Body of pancreas (tissue), 4 donors: ENCODE measurements around the gene ST8SIA4. TPM values are rescaled to one million over a fixed set of nuclear protein-coding genes. Genes with fewer than 3 reads are reported as not detected.
A peak's percentile ranks its signal among the peaks of the same experiment; 100 is the strongest.

Experiments used
- ATAC-seq: fragments of 150-250 bp; one replicate; pipeline ENCODE4 v1.9.1; 2016
- DNase-seq, 4 donors: peaks; one replicate each; pipeline ENCODE4 v3.0.0-alpha.2; 2019
- H3K27ac ChIP-seq, 4 donors: fragments of 200-600 bp; sonication (generic); 1 replicate in 3 of 4; 2 replicates in 1 of 4; pipeline versions ENCODE4 v1.5.1 to v1.6.1; 2016 to 2019; ENCODE audit warnings: mild to moderate bottlenecking in 1 of 4, mixed read lengths in 1 of 4, moderate library complexity in 1 of 4
- H3K27me3 ChIP-seq, 2 donors: fragments of 200-600 bp; sonication (generic); one replicate each; pipeline ENCODE4 v1.6.0; 2016; ENCODE audit warnings: mild to moderate bottlenecking in 1 of 2
- H3K36me3 ChIP-seq, 2 donors: fragments of 200-600 bp; sonication (generic); replicated peaks in 1 of 2; 2 replicates each; pipeline ENCODE4 v1.5.1; 2016; ENCODE audit warnings: low read depth in 2 of 2; ENCODE audit not compliant: insufficient read depth in 1 of 2
- H3K4me1 ChIP-seq: fragments of 200-600 bp; sonication (generic); one replicate; pipeline ENCODE4 v1.6.0; 2016
- H3K4me3 ChIP-seq, 2 donors: fragments of 200-600 bp; sonication (generic); 1 replicate in 1 of 2; 2 replicates in 1 of 2; pipeline ENCODE4 v1.5.1; 2016 to 2019
- H3K9me3 ChIP-seq, 3 donors: fragments of 200-600 bp; sonication (generic); 1 replicate in 2 of 3; 2 replicates in 1 of 3; pipeline ENCODE4 v1.5.1; 2016
- CTCF ChIP-seq, 7 experiments: fragments of 450-650 bp in 4 of 7; fragments of 200-600 bp in 3 of 7; sonication (generic) in 3 of 7; IDR thresholded peaks; one replicate each; pipeline ENCODE4 v1.5.1; 2016 to 2019; ENCODE audit warnings: antibody characterized with exemption in 7 of 7
- POLR2A ChIP-seq, 3 donors: fragments of 450-650 bp; IDR thresholded peaks; one replicate each; pipeline ENCODE4 v1.6.1; 2016; ENCODE audit warnings: antibody characterized with exemption in 3 of 3, mild to moderate bottlenecking in 2 of 3
- WGBS, 2 donors: methylation state at CpG; one replicate each; pipeline ENCODE4 v1.1.5; 2017; 5-methylcytosine and 5-hydroxymethylcytosine counted together
- intact Hi-C: fragments of 100-400 bp; cut with DNase I; formaldehyde crosslinking; loops from one replicate; pipeline ENCODE4 v1.15.1; 2023
- total RNA-seq, 2 donors: library from RNA; depleted of rRNA; stranded (reverse); fragments of >200 nt; gene quantifications; one replicate each; pipeline ENCODE4 v1.1.0, GENCODE V29; 2016

Gene ST8SIA4
- total RNA-seq, 2 donors from 2014 or later: 0.66 to 2.1 TPM

- WGBS, 2 donors: 80 to 91% methylated on average over 5 of the region's 5 CpGs
- no peak for ATAC-seq
Measured at GRCh38 chr5:100775533-100775855, 127.6 kb downstream of the ST8SIA4 start.

GRCh38 chr5:100772548-100772947 lies 130.5 kb downstream of the ST8SIA4 start:
- ATAC-seq: no peak
- DNase-seq: no peak
- H3K27ac ChIP-seq: no peak overlapping the region
- H3K9me3 ChIP-seq: no peaks in the 10 kb centered on the region
- TF ChIP-seq CTCF (IDR thresholded peaks at IDR 0.05) (no peak), POLR2A (IDR thresholded peaks at IDR 0.05) (no peak)
- intact Hi-C loops: no loop called here
- H3K4me3 ChIP-seq: no peak overlapping the region
- H3K4me1 ChIP-seq: no peaks in the 10 kb centered on the region
- no peaks in the 10 kb centered on the region for H3K36me3 ChIP-seq
- WGBS, 2 donors: 56 to 69% methylated on average over 2 of the region's 2 CpGs
- H3K27me3 ChIP-seq: no peaks in the 10 kb centered on the region

More at GRCh38 chr5:100775533-100775855, 127.6 kb downstream of the ST8SIA4 start:
- DNase-seq: no peak
- no peaks in the 10 kb centered on the region for H3K36me3 ChIP-seq
- no peaks in the 10 kb centered on the region for H3K27me3 ChIP-seq
- TF ChIP-seq CTCF (IDR thresholded peaks at IDR 0.05) (no peak), POLR2A (IDR thresholded peaks at IDR 0.05) (no peak)
- H3K27ac ChIP-seq: no peak overlapping the region
- no peaks in the 10 kb centered on the region for H3K4me1 ChIP-seq
- no peak overlapping the region for H3K4me3 ChIP-seq
- intact Hi-C loops: no loop called here
- no peaks in the 10 kb centered on the region for H3K9me3 ChIP-seq

GRCh38 chr5:100772006-100772405 lies 131.1 kb downstream of the ST8SIA4 start:
- no peaks in the 10 kb centered on the region for H3K36me3 ChIP-seq
- intact Hi-C loops: no loop called here
- H3K9me3 ChIP-seq: no peaks in the 10 kb centered on the region
- DNase-seq (no peak), ATAC-seq (peak; percentile 38)
- H3K27me3 ChIP-seq: no peaks in the 10 kb centered on the region
- no peak for TF ChIP-seq POLR2A (IDR thresholded peaks at IDR 0.05)
- TF ChIP-seq CTCF (IDR thresholded peaks at IDR 0.05): no peak
- H3K4me3 ChIP-seq: no peak overlapping the region
- H3K4me1 ChIP-seq: no peaks in the 10 kb centered on the region
- 69 to 77% methylated on average over 3 of the region's 3 CpGs for WGBS, 2 donors
- H3K27ac ChIP-seq: no peak overlapping the region

GRCh38 chr5:100771181-100771580 lies 131.9 kb downstream of the ST8SIA4 start:
- H3K9me3 ChIP-seq: no peaks in the 10 kb centered on the region
- H3K27ac ChIP-seq: no peak overlapping the region
- 50 to 87% methylated on average over 2 of the region's 2 CpGs for WGBS, 2 donors
- no peaks in the 10 kb centered on the region for H3K27me3 ChIP-seq
- intact Hi-C loops: no loop called here
- DNase-seq (no peak), ATAC-seq (no peak)
- H3K4me3 ChIP-seq: no peak overlapping the region
- TF ChIP-seq CTCF (IDR thresholded peaks at IDR 0.05) (no peak), POLR2A (IDR thresholded peaks at IDR 0.05) (no peak)
- H3K36me3 ChIP-seq: no peaks in the 10 kb centered on the region
- no peaks in the 10 kb centered on the region for H3K4me1 ChIP-seq

- no peak for DNase-seq
- Histone ChIP-seq H3K4me3 (no peak overlapping the region), H3K9me3 (no peaks in the 10 kb centered on the region), H3K36me3 (no peaks in the 10 kb centered on the region), H3K27me3 (no peaks in the 10 kb centered on the region), H3K4me1 (no peaks in the 10 kb centered on the region), H3K27ac (no peak overlapping the region)
- TF ChIP-seq CTCF (IDR thresholded peaks at IDR 0.05) (no peak), POLR2A (IDR thresholded peaks at IDR 0.05) (no peak)
- ATAC-seq: no peak
- WGBS, 2 donors: 56 to 63% methylated on average over 4 of the region's 4 CpGs
- intact Hi-C loops: no loop called here
Measured at GRCh38 chr5:100768221-100768620, 134.9 kb downstream of the ST8SIA4 start.
